Measurements from ENCODE around the gene PRIMPOL.

DNA sequence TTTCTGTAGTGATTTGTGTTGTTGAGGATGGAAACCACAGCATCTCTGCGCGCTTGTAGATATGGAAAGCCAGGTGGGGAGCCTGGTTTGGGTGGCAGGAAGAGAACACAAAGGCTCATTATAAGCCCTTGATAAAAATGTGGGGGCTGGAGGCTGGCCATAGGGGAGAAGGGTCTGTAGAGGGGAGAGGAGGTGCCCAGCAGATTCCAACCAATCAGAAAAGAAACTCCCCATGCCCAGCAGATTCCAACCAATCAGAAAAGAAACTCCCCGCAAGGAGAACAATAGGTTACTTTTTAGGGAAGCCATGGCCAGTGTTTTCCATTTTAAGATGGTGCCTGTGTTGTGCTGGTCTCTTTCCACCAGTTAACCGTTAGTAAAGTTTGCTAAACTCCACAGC, 94.1 kb downstream of the PRIMPOL start:
- TF ChIP-seq ZNF24 (IDR thresholded peaks at IDR 0.05) (no peak), POLR2AphosphoS5 (IDR thresholded peaks at IDR 0.05; ENCODE audit: control insufficient read depth, insufficient read depth, low read depth, low read length) (no peak), CBX3 (IDR thresholded peaks at IDR 0.05; ENCODE audit: borderline replicate concordance in 1 of 2, low read length in 2 of 2) (no peak)
- TF ChIP-seq, protein P1, sequence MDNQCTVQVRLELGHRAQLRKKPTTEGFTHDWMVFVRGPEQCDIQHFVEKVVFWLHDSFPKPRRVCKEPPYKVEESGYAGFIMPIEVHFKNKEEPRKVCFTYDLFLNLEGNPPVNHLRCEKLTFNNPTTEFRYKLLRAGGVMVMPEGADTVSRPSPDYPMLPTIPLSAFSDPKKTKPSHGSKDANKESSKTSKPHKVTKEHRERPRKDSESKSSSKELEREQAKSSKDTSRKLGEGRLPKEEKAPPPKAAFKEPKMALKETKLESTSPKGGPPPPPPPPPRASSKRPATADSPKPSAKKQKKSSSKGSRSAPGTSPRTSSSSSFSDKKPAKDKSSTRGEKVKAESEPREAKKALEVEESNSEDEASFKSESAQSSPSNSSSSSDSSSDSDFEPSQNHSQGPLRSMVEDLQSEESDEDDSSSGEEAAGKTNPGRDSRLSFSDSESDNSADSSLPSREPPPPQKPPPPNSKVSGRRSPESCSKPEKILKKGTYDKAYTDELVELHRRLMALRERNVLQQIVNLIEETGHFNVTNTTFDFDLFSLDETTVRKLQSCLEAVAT (IDR thresholded peaks at IDR 0.05): no peak
- TF ChIP-seq, protein P2, sequence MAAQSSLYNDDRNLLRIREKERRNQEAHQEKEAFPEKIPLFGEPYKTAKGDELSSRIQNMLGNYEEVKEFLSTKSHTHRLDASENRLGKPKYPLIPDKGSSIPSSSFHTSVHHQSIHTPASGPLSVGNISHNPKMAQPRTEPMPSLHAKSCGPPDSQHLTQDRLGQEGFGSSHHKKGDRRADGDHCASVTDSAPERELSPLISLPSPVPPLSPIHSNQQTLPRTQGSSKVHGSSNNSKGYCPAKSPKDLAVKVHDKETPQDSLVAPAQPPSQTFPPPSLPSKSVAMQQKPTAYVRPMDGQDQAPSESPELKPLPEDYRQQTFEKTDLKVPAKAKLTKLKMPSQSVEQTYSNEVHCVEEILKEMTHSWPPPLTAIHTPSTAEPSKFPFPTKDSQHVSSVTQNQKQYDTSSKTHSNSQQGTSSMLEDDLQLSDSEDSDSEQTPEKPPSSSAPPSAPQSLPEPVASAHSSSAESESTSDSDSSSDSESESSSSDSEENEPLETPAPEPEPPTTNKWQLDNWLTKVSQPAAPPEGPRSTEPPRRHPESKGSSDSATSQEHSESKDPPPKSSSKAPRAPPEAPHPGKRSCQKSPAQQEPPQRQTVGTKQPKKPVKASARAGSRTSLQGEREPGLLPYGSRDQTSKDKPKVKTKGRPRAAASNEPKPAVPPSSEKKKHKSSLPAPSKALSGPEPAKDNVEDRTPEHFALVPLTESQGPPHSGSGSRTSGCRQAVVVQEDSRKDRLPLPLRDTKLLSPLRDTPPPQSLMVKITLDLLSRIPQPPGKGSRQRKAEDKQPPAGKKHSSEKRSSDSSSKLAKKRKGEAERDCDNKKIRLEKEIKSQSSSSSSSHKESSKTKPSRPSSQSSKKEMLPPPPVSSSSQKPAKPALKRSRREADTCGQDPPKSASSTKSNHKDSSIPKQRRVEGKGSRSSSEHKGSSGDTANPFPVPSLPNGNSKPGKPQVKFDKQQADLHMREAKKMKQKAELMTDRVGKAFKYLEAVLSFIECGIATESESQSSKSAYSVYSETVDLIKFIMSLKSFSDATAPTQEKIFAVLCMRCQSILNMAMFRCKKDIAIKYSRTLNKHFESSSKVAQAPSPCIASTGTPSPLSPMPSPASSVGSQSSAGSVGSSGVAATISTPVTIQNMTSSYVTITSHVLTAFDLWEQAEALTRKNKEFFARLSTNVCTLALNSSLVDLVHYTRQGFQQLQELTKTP (IDR thresholded peaks at IDR 0.05; ENCODE audit: low read depth in 1 of 2, partially characterized antibody in 2 of 2): no peak

Measured in K562 (cell line).